ENCODE results near the gene SLC1A1. TPM values are rescaled to one million over a fixed set of nuclear protein-coding genes. Genes with fewer than 3 reads are reported as not detected.

Gene SLC1A1
- total RNA-seq, 1 experiment from 2014 or later: 8.5 TPM

- H3K27me3 Mint-ChIP-seq (ENCODE audit: low read depth): no peaks in the 10 kb centered on the region
- ChIA-PET CTCF (interaction anchor here (2.4 kb wide), 1 partner anchor 14 kb away, joined by 7 read pairs; no protein-coding TSS in a partner anchor), POLR2A (no interaction called here)
- H3K4me3 Mint-ChIP-seq: no peak overlapping the region
- ATAC-seq (no peak), DNase-seq (ENCODE audit: low spot score) (no peak)
- H3K27ac Mint-ChIP-seq: no peak overlapping the region
- H3K36me3 Mint-ChIP-seq: no peaks in the 10 kb centered on the region
- H3K4me1 Mint-ChIP-seq: peaks cover 40% of the 10 kb centered on the region
- no peaks in the 10 kb centered on the region for H3K9me3 Mint-ChIP-seq
- no peak for TF ChIP-seq NFYB (CRISPR knock-in tag; conservative IDR thresholded peaks at IDR 0.05; ENCODE audit: low read depth)
- TF ChIP-seq PRRX2 (CRISPR knock-in tag; IDR thresholded peaks at IDR 0.05): no peak
- TF ChIP-seq ZNF671 (CRISPR knock-in tag; IDR thresholded peaks at IDR 0.05): no peak
- no peak for TF ChIP-seq GRHL2 (CRISPR knock-in tag; IDR thresholded peaks at IDR 0.05; ENCODE audit: insufficient replicate concordance, severe bottlenecking)
- no peak for TF ChIP-seq CREB1 (CRISPR knock-in tag; IDR thresholded peaks at IDR 0.05)
- no peak for TF ChIP-seq ZNF219 (CRISPR knock-in tag; IDR thresholded peaks at IDR 0.05; ENCODE audit: borderline replicate concordance)
- no peak for TF ChIP-seq ZNF423 (CRISPR knock-in tag; IDR thresholded peaks at IDR 0.05)
Observed at GRCh38 chr9:4618700-4619099, 128.4 kb downstream of the SLC1A1 start.

- ChIA-PET POLR2A (interaction anchor here (1.2 kb wide), 1 partner anchor 120 kb away, joined by 3 read pairs; no protein-coding TSS in a partner anchor), CTCF (interaction anchor here (2.4 to 3.3 kb wide), 2 partner anchors 15 to 20 kb away, joined by 7 to 8 read pairs; no protein-coding TSS in a partner anchor)
- ATAC-seq (peak; percentile 35), DNase-seq (ENCODE audit: low spot score) (no peak)
- peaks cover 40% of the 10 kb centered on the region for H3K4me1 Mint-ChIP-seq
- no peaks in the 10 kb centered on the region for H3K9me3 Mint-ChIP-seq
- H3K27me3 Mint-ChIP-seq (ENCODE audit: low read depth): no peaks in the 10 kb centered on the region
- H3K36me3 Mint-ChIP-seq: no peaks in the 10 kb centered on the region
- TF ChIP-seq NR3C1 (CRISPR knock-in tag; conservative IDR thresholded peaks at IDR 0.05; ENCODE audit: low read depth) (no peak), CREM (CRISPR knock-in tag; IDR thresholded peaks at IDR 0.05) (no peak), ESRRA (CRISPR knock-in tag; IDR thresholded peaks at IDR 0.05; ENCODE audit: borderline replicate concordance) (no peak), TEAD1 (CRISPR knock-in tag; IDR thresholded peaks at IDR 0.05) (no peak), ATF3 (CRISPR knock-in tag; conservative IDR thresholded peaks at IDR 0.05) (no peak), GRHL2 (CRISPR knock-in tag; IDR thresholded peaks at IDR 0.05; ENCODE audit: insufficient replicate concordance, severe bottlenecking) (no peak), ZNF317 (CRISPR knock-in tag; IDR thresholded peaks at IDR 0.05; ENCODE audit: borderline replicate concordance, low read depth) (0 out of 2 replicates have a peak, but pooled peaks have one; percentile 29)
- peak overlapping the region; percentile 92 for H3K27ac Mint-ChIP-seq
- H3K4me3 Mint-ChIP-seq: no peak overlapping the region
Observed at GRCh38 chr9:4620057-4620765, 129.9 kb downstream of the SLC1A1 start.

DNA sequence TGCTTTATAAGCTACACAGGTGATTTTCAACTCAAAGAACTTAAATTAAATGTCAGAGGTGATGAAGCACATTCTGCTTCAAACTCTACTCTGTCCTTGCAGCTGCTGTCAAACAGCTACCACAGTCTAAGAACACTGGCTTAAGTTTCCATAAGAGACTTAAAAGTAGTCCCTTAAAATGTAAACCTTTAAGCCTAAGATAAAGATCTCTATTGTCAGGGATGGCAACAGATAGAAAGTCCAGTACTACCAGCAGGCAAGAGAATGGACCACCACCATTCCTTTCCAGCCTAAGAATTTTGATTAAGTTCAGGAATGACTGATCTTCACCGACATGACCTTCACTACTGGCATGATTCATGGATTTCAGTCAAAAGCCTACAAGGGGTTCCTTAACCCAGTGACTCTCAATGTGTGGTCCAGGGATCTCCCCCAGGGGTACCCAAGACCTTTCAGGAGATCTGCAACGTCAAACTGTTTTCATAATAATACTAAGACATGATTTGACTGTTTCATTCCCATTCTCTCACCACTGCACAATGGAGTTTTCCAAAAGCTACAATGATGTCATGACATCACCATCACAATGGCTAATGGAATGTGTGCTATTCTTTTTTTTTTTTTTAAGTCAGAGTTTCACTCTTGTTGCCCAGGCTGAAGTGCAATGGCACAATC, 130.8 kb downstream of the SLC1A1 start:
- ChIA-PET POLR2A (interaction anchor here (0.6 to 1.2 kb wide), 2 partner anchors 119 to 306 kb away, joined by 3 read pairs; no protein-coding TSS in a partner anchor), CTCF (interaction anchor here (1.4 to 3.3 kb wide), 3 partner anchors 16 to 19 kb away, joined by 4 to 8 read pairs (median 7); no protein-coding TSS in a partner anchor)
- no peaks in the 10 kb centered on the region for H3K36me3 Mint-ChIP-seq
- H3K4me1 Mint-ChIP-seq: peaks cover 41% of the 10 kb centered on the region
- DNase-seq (ENCODE audit: low spot score) (no peak), ATAC-seq (peak; percentile 55)
- peak overlapping the region; percentile 92 for H3K27ac Mint-ChIP-seq
- no peaks in the 10 kb centered on the region for H3K9me3 Mint-ChIP-seq
- no peaks in the 10 kb centered on the region for H3K27me3 Mint-ChIP-seq (ENCODE audit: low read depth)
- H3K4me3 Mint-ChIP-seq: no peak overlapping the region
- TF ChIP-seq ZNF396 (CRISPR knock-in tag; IDR thresholded peaks at IDR 0.05; ENCODE audit: borderline replicate concordance) (no peak), CTCF (IDR thresholded peaks at IDR 0.05) (no peak), NFYB (CRISPR knock-in tag; conservative IDR thresholded peaks at IDR 0.05; ENCODE audit: low read depth) (no peak), CREM (CRISPR knock-in tag; IDR thresholded peaks at IDR 0.05) (no peak), GTF2I (CRISPR knock-in tag; conservative IDR thresholded peaks at IDR 0.05) (no peak), TEAD4 (CRISPR knock-in tag; IDR thresholded peaks at IDR 0.05) (no peak), SMAD4 (CRISPR knock-in tag; IDR thresholded peaks at IDR 0.05) (no peak), ESRRA (CRISPR knock-in tag; IDR thresholded peaks at IDR 0.05; ENCODE audit: borderline replicate concordance) (no peak), ATF6 (CRISPR knock-in tag; IDR thresholded peaks at IDR 0.05) (no peak), ZNF138 (CRISPR knock-in tag; conservative IDR thresholded peaks at IDR 0.05) (no peak)
- TF ChIP-seq, protein P1, sequence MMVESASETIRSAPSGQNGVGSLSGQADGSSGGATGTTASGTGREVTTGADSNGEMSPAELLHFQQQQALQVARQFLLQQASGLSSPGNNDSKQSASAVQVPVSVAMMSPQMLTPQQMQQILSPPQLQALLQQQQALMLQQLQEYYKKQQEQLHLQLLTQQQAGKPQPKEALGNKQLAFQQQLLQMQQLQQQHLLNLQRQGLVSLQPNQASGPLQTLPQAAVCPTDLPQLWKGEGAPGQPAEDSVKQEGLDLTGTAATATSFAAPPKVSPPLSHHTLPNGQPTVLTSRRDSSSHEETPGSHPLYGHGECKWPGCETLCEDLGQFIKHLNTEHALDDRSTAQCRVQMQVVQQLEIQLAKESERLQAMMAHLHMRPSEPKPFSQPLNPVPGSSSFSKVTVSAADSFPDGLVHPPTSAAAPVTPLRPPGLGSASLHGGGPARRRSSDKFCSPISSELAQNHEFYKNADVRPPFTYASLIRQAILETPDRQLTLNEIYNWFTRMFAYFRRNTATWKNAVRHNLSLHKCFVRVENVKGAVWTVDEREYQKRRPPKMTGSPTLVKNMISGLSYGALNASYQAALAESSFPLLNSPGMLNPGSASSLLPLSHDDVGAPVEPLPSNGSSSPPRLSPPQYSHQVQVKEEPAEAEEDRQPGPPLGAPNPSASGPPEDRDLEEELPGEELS (CRISPR knock-in tag; IDR thresholded peaks at IDR 0.05): no peak
- TF ChIP-seq, protein P2, sequence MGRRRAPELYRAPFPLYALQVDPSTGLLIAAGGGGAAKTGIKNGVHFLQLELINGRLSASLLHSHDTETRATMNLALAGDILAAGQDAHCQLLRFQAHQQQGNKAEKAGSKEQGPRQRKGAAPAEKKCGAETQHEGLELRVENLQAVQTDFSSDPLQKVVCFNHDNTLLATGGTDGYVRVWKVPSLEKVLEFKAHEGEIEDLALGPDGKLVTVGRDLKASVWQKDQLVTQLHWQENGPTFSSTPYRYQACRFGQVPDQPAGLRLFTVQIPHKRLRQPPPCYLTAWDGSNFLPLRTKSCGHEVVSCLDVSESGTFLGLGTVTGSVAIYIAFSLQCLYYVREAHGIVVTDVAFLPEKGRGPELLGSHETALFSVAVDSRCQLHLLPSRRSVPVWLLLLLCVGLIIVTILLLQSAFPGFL (CRISPR knock-in tag; IDR thresholded peaks at IDR 0.05; ENCODE audit: borderline replicate concordance): no peak
